Heart left ventricle (tissue), 16 donors: Measurements from ENCODE around the gene SCN8A. TPM values are rescaled to one million over a fixed set of nuclear protein-coding genes. Genes with fewer than 3 reads are reported as not detected.
A peak's percentile ranks its signal among the peaks of the same experiment; 100 is the strongest.

Experiments used
- ATAC-seq, 4 donors: fragments of 200-7000 bp; cut with Tn5 transposase; one replicate each; pipeline ENCODE4 v1.9.1; 2020 to 2022; ENCODE audit warnings: moderate library complexity in 4 of 4, mild to moderate bottlenecking in 3 of 4, moderate number of reproducible peaks in 1 of 4
- DNase-seq, 5 donors: peaks; one replicate each; pipeline ENCODE4 v3.0.0-alpha.2; 2020
- H3K27ac ChIP-seq, 12 donors: fragments of 200-600 bp; sonication (generic) in 4 of 12; one replicate each; pipeline versions ENCODE4 v1.5.0 to v1.8.0; 2016 to 2022; ENCODE audit warnings: mild to moderate bottlenecking in 2 of 12
- H3K27me3 ChIP-seq, 9 donors: fragments of 200-600 bp; sonication (generic) in 2 of 9; one replicate each; pipeline versions ENCODE4 v1.5.1 to v1.8.0; 2016 to 2022; ENCODE audit warnings: mild to moderate bottlenecking in 3 of 9
- H3K36me3 ChIP-seq, 9 donors: fragments of 200-600 bp; sonication (generic) in 2 of 9; one replicate each; pipeline versions ENCODE4 v1.5.0 to v1.8.0; 2018 to 2022; ENCODE audit warnings: mild to moderate bottlenecking in 2 of 9
- H3K4me1 ChIP-seq, 12 donors: fragments of 200-600 bp; sonication (generic) in 4 of 12; one replicate each; pipeline versions ENCODE4 v1.5.0 to v1.8.0; 2016 to 2022; ENCODE audit warnings: mild to moderate bottlenecking in 3 of 12
- H3K4me3 ChIP-seq, 12 donors: fragments of 200-600 bp; sonication (generic) in 4 of 12; one replicate each; pipeline versions ENCODE4 v1.5.0 to v1.8.0; 2017 to 2022; ENCODE audit warnings: mild to moderate bottlenecking in 9 of 12, moderate library complexity in 4 of 12
- H3K9me3 ChIP-seq, 12 donors: fragments of 200-600 bp; sonication (generic) in 4 of 12; one replicate each; pipeline versions ENCODE4 v1.5.0 to v1.8.0; 2016 to 2022; ENCODE audit warnings: mild to moderate bottlenecking in 1 of 12
- CTCF ChIP-seq, 12 donors: fragments of 200-600 bp; sonication (generic) in 4 of 12; IDR thresholded peaks; one replicate each; pipeline versions ENCODE4 v1.5.0 to v1.8.0; 2018 to 2022; ENCODE audit warnings: antibody characterized with exemption in 12 of 12, mild to moderate bottlenecking in 5 of 12
- POLR2A ChIP-seq, 2 donors: fragments of 450-650 bp; IDR thresholded peaks; one replicate each; pipeline ENCODE4 v1.6.1; 2017; ENCODE audit warnings: antibody characterized with exemption in 2 of 2, mild to moderate bottlenecking in 2 of 2, moderate library complexity in 2 of 2
- WGBS, 4 donors: extraction: QIAGEN DNeasy Blood & Tissue Kit in 2 of 4; methylation state at CpG; one replicate each; pipeline versions ENCODE4 v1.1.5 to v1.1.7; 2013 to 2018; 5-methylcytosine and 5-hydroxymethylcytosine counted together
- intact Hi-C, 10 donors: fragments of 100-400 bp; cut with DNase I; formaldehyde crosslinking; loops; one replicate each; pipeline versions ENCODE4 v1.11.1 to v1.14.2; 2022
- polyA plus RNA-seq, 2 donors: library from polyadenylated mRNA; stranded (reverse); fragments of 200-250 nt; gene quantifications; one replicate each; pipeline ENCODE4 v1.2.3, GENCODE V29; 2013
- total RNA-seq, 9 donors: library from RNA; depleted of rRNA in 2 of 9; stranded (reverse); fragments of >200 nt in 2 of 9; fragmentation: NEBNext Ultra II Directional in 3 of 9; extraction: Animal tissue kit (Norgen Biotek cat#: 25700) in 3 of 9; gene quantifications; one replicate each; pipeline versions ENCODE4 v1.1.0 to v1.2.4, GENCODE V29; 2016 to 2023
- donor health status: ischemic (EF 13 %, LVEDD 7.1; RV severe dilation, severe dysfunction).
- donor health status: healthy with polysubstance abuse.
- donor health status: DM: no; HTN: yes; CAD: no.
- donor health status: DM: no; HTN: no; CAD: no.
- donor health status: ischemic (EF 25% LVEDD 6.9; RV normal size, moderate dysfunction).
- donor health status: ischemic (EF 25% LVEDD 5.7; RV mildly dilated, moderate dysfunction).
- donor health status: healthy.
- donor health status: DM: yes; HTN: yes; CAD: no.
- donor health status: ischemic (EF 35%, LVEDD 5.7; RV mildly dilated, moderate dysfunction).
- donor health status: nonischemic (EF 11% LVEDD 7.7; RV severe dilation, severe dysfunction).
- donor health status: DM: yes; HTN: yes; CAD: no.
- donor health status: PGD.
- donor health status: ischemic (EF 29% LVEDD 5.4; RV normal size, mild dysfunction).
- donor health status: nonischemic (EF 23%, LVEDD 6.1; RV moderate dilation, normal function).

The SCN8A gene
- total and polyA plus RNA-seq, 11 donors, result 0.17 to 0.97 (median 0.32) TPM

- no peak for DNase-seq
- intact Hi-C loops, result no loop called here
- Histone ChIP-seq H3K4me1 (peaks cover 0 to 28% (median 19%) of the 10 kb centered on the region in 12 donors), H3K27ac (no peak overlapping the region), H3K4me3 (no peak overlapping the region), H3K9me3 (no peaks in the 10 kb centered on the region), H3K27me3 (peaks cover 0 to 36% (median 16%) of the 10 kb centered on the region in 9 donors), H3K36me3 (no peaks in the 10 kb centered on the region)
- no peak for TF ChIP-seq CTCF (IDR thresholded peaks at IDR 0.05)
- TF ChIP-seq POLR2A (IDR thresholded peaks at IDR 0.05), result no peak
- ATAC-seq, result no peak
- 57 to 75% (median 64%) methylated on average over 6 of the region's 6 CpGs for WGBS, 4 donors
Observed at GRCh38 chr12:51841727-51842126, 250.7 kb downstream of the SCN8A start.

GRCh38 chr12:51844854-51845253 is 253.8 kb downstream of the SCN8A start:
- Histone ChIP-seq H3K9me3 (no peaks in the 10 kb centered on the region), H3K36me3 (no peaks in the 10 kb centered on the region), H3K4me1 (peaks cover 0 to 31% (median 17%) of the 10 kb centered on the region in 12 donors), H3K4me3 (no peak overlapping the region), H3K27me3 (peaks cover 0 to 48% (median 38%) of the 10 kb centered on the region in 9 donors), H3K27ac (no peak overlapping the region)
- intact Hi-C loops, result no loop called here
- DNase-seq (no peak), ATAC-seq (no peak)
- WGBS, 4 donors, result 92 to 98% (median 94%) methylated on average over 3 to 4 of the region's 4 CpGs
- no peak for TF ChIP-seq CTCF (IDR thresholded peaks at IDR 0.05)
- no peak for TF ChIP-seq POLR2A (IDR thresholded peaks at IDR 0.05)

- Histone ChIP-seq H3K36me3 (no peaks in the 10 kb centered on the region), H3K27ac (no peak overlapping the region), H3K9me3 (no peaks in the 10 kb centered on the region), H3K27me3 (peaks cover 0 to 48% (median 38%) of the 10 kb centered on the region in 9 donors), H3K4me3 (no peak overlapping the region), H3K4me1 (peaks cover 0 to 36% (median 23%) of the 10 kb centered on the region in 12 donors)
- WGBS, 4 donors, result 78 to 89% (median 80%) methylated on average over 6 to 7 of the region's 7 CpGs
- DNase-seq (no peak), ATAC-seq (no peak)
- TF ChIP-seq POLR2A (IDR thresholded peaks at IDR 0.05), result no peak
- no peak for TF ChIP-seq CTCF (IDR thresholded peaks at IDR 0.05)
- intact Hi-C loops, result no loop called here
Observed at GRCh38 chr12:51845482-51845881, 254.4 kb downstream of the SCN8A start.

- H3K4me3 ChIP-seq, result peak overlapping the region in 9 of 12 donors; percentile 59 to 73 (median 66)
- H3K9me3 ChIP-seq, result no peaks in the 10 kb centered on the region
- H3K27ac ChIP-seq, result peak overlapping the region in 7 of 12 donors; percentile 55 to 83 (median 77)
- H3K36me3 ChIP-seq, result no peaks in the 10 kb centered on the region
- TF ChIP-seq POLR2A (IDR thresholded peaks at IDR 0.05) (no peak), CTCF (IDR thresholded peaks at IDR 0.05) (no peak)
- peaks cover 0 to 43% (median 31%) of the 10 kb centered on the region in 12 donors for H3K4me1 ChIP-seq
- WGBS, 4 donors, result 83 to 89% (median 85%) methylated on average over 15 of the region's 15 CpGs
- H3K27me3 ChIP-seq, result peaks cover 0 to 48% (median 38%) of the 10 kb centered on the region in 9 donors
- no peak for DNase-seq
- ATAC-seq, result no peak
- intact Hi-C loops, result no loop called here
Observed at GRCh38 chr12:51846271-51846691, 255.2 kb downstream of the SCN8A start.
